Astrocyte (in vitro differentiated cells and primary cell): ENCODE data around the gene RAB4B. TPM values are rescaled to one million over a fixed set of nuclear protein-coding genes. Genes with fewer than 3 reads are reported as not detected.

ENCODE experiments used
- DNase-seq: peaks from one replicate; pipeline ENCODE4 v3.0.0-alpha.2; 2010; ENCODE audit warnings: low read depth
- FAIRE-seq: peaks from 2 replicates; lab custom pipeline; 2011; peaks lifted over from hg19 to GRCh38; lab: Jason Lieb, UNC
- H2AFZ ChIP-seq: 2 replicates; pipeline ENCODE4 v1.6.0; 2012; ENCODE audit warnings: low read depth, low read length, inconsistent platforms
- H3K27ac ChIP-seq: 2 replicates; pipeline ENCODE4 v1.5.1; 2011; ENCODE audit warnings: low read depth, low read length, inconsistent platforms
- H3K27me3 ChIP-seq: 2 replicates; pipeline ENCODE4 v1.6.0; 2011; ENCODE audit warnings: low read length, inconsistent platforms; ENCODE audit not compliant: insufficient read depth
- H3K36me3 ChIP-seq: 2 replicates; pipeline ENCODE4 v1.5.1; 2011; ENCODE audit warnings: low read length, inconsistent platforms; ENCODE audit not compliant: insufficient read depth
- H3K4me1 ChIP-seq: 2 replicates; pipeline ENCODE4 v1.5.1; 2011; ENCODE audit warnings: low read length, inconsistent platforms; ENCODE audit not compliant: insufficient read depth
- H3K4me2 ChIP-seq: 2 replicates; pipeline ENCODE4 v1.6.0; 2012; ENCODE audit warnings: low read length, inconsistent platforms
- H3K4me3 ChIP-seq: 2 replicates; pipeline ENCODE4 v1.5.1; 2011; ENCODE audit warnings: low read depth, mild to moderate bottlenecking, low read length, inconsistent platforms; ENCODE audit not compliant: insufficient read depth
- H3K79me2 ChIP-seq: 2 replicates; pipeline ENCODE4 v1.6.0; 2012; ENCODE audit warnings: mild to moderate bottlenecking, low read length, inconsistent platforms; ENCODE audit not compliant: insufficient read depth
- H3K9ac ChIP-seq: 2 replicates; pipeline ENCODE4 v1.6.0; 2012; ENCODE audit warnings: mild to moderate bottlenecking, low read length, inconsistent platforms
- H3K9me3 ChIP-seq: 2 replicates; pipeline ENCODE4 v1.5.1; 2012; ENCODE audit warnings: low read depth, mild to moderate bottlenecking, low read length, inconsistent platforms; ENCODE audit not compliant: insufficient read depth
- H4K20me1 ChIP-seq: 2 replicates; pipeline ENCODE4 v1.6.0; 2012; ENCODE audit warnings: low read length, inconsistent platforms; ENCODE audit not compliant: insufficient read depth
- H3K27ac Mint-ChIP-seq: one replicate; pipeline ENCODE4 v1.8.0; 2021; ENCODE audit warnings: mild to moderate bottlenecking, mixed read lengths; ENCODE audit not compliant: unreplicated experiment
- H3K27me3 Mint-ChIP-seq: one replicate; pipeline ENCODE4 v1.8.0; 2021; ENCODE audit warnings: low read depth, mixed read lengths; ENCODE audit not compliant: unreplicated experiment
- H3K36me3 Mint-ChIP-seq: one replicate; pipeline ENCODE4 v1.8.0; 2021; ENCODE audit warnings: low read depth, mixed read lengths; ENCODE audit not compliant: unreplicated experiment
- H3K4me1 Mint-ChIP-seq: one replicate; pipeline ENCODE4 v1.8.0; 2021; ENCODE audit warnings: low read depth, mixed read lengths; ENCODE audit not compliant: unreplicated experiment
- H3K4me3 Mint-ChIP-seq: one replicate; pipeline ENCODE4 v1.8.0; 2021; ENCODE audit warnings: mild to moderate bottlenecking, moderate library complexity, mixed read lengths; ENCODE audit not compliant: unreplicated experiment
- H3K9me3 Mint-ChIP-seq: one replicate; pipeline ENCODE4 v1.8.0; 2021; ENCODE audit warnings: mild to moderate bottlenecking, mixed read lengths; ENCODE audit not compliant: unreplicated experiment
- CTCF ChIP-seq: IDR thresholded peaks from 2 replicates; pipeline ENCODE4 v1.5.1; 2011; ENCODE audit warnings: low read depth, mild to moderate bottlenecking, inconsistent platforms, low read length, moderate library complexity; ENCODE audit not compliant: insufficient read depth
- EZH2 ChIP-seq: IDR thresholded peaks from 2 replicates; pipeline ENCODE4 v1.6.1; 2012; ENCODE audit warnings: mild to moderate bottlenecking, low read length, inconsistent platforms; ENCODE audit not compliant: insufficient read depth
- total RNA-seq: library from RNA; stranded (reverse); gene quantifications from 2 replicates; pipeline ENCODE4 v1.2.1, GENCODE V29; 2021

Gene RAB4B
- total RNA-seq, 1 donor from 2014 or later: 18.8 TPM

DNA sequence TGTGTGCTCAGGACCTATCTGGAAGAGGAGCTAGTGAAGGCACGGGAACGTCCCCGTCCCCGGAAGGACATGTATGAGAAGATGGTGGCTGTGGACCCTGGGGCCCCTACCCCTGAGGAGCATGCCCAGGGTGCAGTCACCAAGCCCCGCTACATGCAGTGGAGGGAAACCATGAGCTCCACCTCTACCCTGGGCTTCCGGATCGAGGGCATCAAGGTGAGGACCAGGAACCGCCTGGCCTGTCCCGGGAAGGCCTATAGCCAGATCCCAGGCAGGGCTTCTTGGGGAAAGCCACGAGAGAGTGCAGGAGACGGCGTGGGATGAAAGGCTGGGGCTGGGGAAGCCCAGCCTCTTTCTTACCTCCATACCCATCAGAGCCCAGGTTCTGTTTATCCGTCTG is 44.9 kb upstream of the RAB4B start:
- FAIRE-seq: no peak

DNA sequence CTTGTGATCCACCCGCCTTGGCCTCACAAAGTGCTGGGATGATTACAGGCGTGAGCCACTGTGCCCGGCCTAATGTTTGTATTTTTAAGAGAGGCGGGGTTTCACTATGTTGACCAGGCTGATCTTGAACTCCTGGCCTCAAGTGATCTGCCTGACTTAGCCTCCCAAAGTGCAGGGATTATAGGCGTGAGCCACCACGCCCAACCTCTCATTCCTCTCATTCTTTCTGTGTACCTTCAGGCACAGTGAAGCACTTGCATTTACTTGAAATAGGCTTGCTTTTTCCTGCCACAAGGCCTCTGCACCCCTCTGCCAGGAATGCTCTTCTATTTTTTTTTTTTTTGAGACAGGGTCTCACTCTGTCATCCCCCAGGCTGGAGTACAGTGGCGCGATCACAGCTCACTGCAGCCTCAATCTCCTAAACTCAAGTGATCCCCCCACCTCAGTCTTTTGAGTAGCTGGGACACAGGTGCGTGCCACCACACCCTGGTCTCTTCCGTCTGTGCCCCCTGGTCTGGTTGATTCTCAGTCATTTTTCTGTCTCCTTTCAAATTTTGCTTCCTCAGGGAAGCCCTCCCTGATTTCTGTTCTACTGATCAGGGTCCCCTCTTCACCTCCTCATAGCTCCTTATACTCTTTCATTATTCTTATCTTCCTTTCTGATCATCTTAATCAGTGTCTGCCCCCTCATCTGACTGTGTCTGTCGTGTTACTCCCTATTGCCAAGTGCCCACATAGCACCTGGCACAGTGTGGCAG is 42.9 kb upstream of the RAB4B start:
- Mint-ChIP-seq H3K4me3 (no peak overlapping the region), H3K4me1 (no peaks in the 10 kb centered on the region), H3K27ac (no peak overlapping the region), H3K9me3 (no peaks in the 10 kb centered on the region), H3K36me3 (peaks cover 37% of the 10 kb centered on the region), H3K27me3 (no peaks in the 10 kb centered on the region)
- H3K4me3 ChIP-seq: no peak overlapping the region
- no peak for TF ChIP-seq CTCF
- no peak overlapping the region for H3K9ac ChIP-seq
- no peak overlapping the region for H3K27ac ChIP-seq
- no peaks in the 10 kb centered on the region for H3K79me2 ChIP-seq
- no peaks in the 10 kb centered on the region for H3K27me3 ChIP-seq
- H3K4me2 ChIP-seq: no peak overlapping the region
- H3K36me3 ChIP-seq: peaks cover 27% of the 10 kb centered on the region
- FAIRE-seq (no peak), DNase-seq (no peak)
- H2AFZ ChIP-seq: no peak overlapping the region
- H3K9me3 ChIP-seq: no peaks in the 10 kb centered on the region
- H3K4me1 ChIP-seq: no peaks in the 10 kb centered on the region
- H4K20me1 ChIP-seq: no peaks in the 10 kb centered on the region

More for the DNA sequence above, 44.9 kb upstream of the RAB4B start:
- no peak overlapping the region for H3K4me3 Mint-ChIP-seq
- H3K27me3 Mint-ChIP-seq: no peaks in the 10 kb centered on the region
- Histone ChIP-seq H2AFZ (no peak overlapping the region), H3K27ac (no peak overlapping the region), H3K9me3 (no peaks in the 10 kb centered on the region), H3K4me2 (no peak overlapping the region), H3K9ac (no peak overlapping the region), H4K20me1 (no peaks in the 10 kb centered on the region), H3K4me3 (no peak overlapping the region), H3K36me3 (peaks cover 23% of the 10 kb centered on the region), H3K4me1 (no peaks in the 10 kb centered on the region), H3K27me3 (no peaks in the 10 kb centered on the region), H3K79me2 (no peaks in the 10 kb centered on the region)
- DNase-seq: no peak
- no peak overlapping the region for H3K27ac Mint-ChIP-seq
- H3K9me3 Mint-ChIP-seq: no peaks in the 10 kb centered on the region
- peaks cover 35% of the 10 kb centered on the region for H3K36me3 Mint-ChIP-seq
- TF ChIP-seq CTCF (no peak), EZH2 (no peak)
- H3K4me1 Mint-ChIP-seq: no peaks in the 10 kb centered on the region

- Histone ChIP-seq H3K9me3 (no peaks in the 10 kb centered on the region), H3K4me2 (no peak overlapping the region), H4K20me1 (no peaks in the 10 kb centered on the region), H3K4me1 (no peaks in the 10 kb centered on the region), H3K27ac (no peak overlapping the region), H3K79me2 (no peaks in the 10 kb centered on the region), H3K9ac (no peak overlapping the region), H3K4me3 (no peak overlapping the region), H3K27me3 (no peaks in the 10 kb centered on the region), H3K36me3 (peaks cover 27% of the 10 kb centered on the region), H2AFZ (no peak overlapping the region)
- no peak for TF ChIP-seq CTCF
- TF ChIP-seq EZH2: no peak
- DNase-seq (no peak), FAIRE-seq (no peak)
- no peak overlapping the region for H3K27ac Mint-ChIP-seq
- H3K27me3 Mint-ChIP-seq: no peaks in the 10 kb centered on the region
- H3K4me1 Mint-ChIP-seq: no peaks in the 10 kb centered on the region
- no peak overlapping the region for H3K4me3 Mint-ChIP-seq
- no peaks in the 10 kb centered on the region for H3K9me3 Mint-ChIP-seq
- H3K36me3 Mint-ChIP-seq: peaks cover 35% of the 10 kb centered on the region
Observed at GRCh38 chr19:40736661-40737060, 41.4 kb upstream of the RAB4B start.
